ENCODE measurements around the gene DCST2.
A peak's percentile ranks its signal among the peaks of the same experiment; 100 is the strongest.

Gene DCST2

DNA sequence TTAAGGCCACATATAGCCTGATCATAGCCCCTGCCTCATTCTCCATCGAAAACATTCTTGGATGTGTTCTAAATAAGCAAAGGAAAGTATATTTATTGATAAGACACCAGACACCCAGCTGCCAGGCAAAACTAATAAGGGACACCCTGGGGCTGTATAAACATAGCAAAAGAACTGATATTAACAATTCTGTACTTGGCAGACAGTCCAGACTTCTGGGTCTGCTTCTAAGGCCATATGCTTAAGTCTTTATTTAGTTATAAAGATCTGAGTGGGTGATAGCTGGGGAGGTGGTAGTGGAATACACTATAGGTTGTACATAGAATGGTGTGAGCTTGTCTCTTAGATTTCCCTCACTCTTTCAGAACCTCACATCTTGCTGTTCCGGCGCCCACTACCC, 55.2 kb downstream of the DCST2 start:
- TF ChIP-seq FOXP2 (optimal IDR thresholded peaks at IDR 0.05; ENCODE audit: borderline replicate concordance, extremely low read depth, extremely low read length, insufficient read depth) (no peak), SIN3A (IDR thresholded peaks at IDR 0.05; ENCODE audit: borderline replicate concordance, insufficient read depth, low read length) (no peak), TAF1 (IDR thresholded peaks at IDR 0.05; ENCODE audit: borderline replicate concordance, insufficient read depth, low read length) (no peak), POLR2AphosphoS5 (IDR thresholded peaks at IDR 0.05; ENCODE audit: low read depth, low read length) (no peak)
- TF ChIP-seq, protein P1, sequence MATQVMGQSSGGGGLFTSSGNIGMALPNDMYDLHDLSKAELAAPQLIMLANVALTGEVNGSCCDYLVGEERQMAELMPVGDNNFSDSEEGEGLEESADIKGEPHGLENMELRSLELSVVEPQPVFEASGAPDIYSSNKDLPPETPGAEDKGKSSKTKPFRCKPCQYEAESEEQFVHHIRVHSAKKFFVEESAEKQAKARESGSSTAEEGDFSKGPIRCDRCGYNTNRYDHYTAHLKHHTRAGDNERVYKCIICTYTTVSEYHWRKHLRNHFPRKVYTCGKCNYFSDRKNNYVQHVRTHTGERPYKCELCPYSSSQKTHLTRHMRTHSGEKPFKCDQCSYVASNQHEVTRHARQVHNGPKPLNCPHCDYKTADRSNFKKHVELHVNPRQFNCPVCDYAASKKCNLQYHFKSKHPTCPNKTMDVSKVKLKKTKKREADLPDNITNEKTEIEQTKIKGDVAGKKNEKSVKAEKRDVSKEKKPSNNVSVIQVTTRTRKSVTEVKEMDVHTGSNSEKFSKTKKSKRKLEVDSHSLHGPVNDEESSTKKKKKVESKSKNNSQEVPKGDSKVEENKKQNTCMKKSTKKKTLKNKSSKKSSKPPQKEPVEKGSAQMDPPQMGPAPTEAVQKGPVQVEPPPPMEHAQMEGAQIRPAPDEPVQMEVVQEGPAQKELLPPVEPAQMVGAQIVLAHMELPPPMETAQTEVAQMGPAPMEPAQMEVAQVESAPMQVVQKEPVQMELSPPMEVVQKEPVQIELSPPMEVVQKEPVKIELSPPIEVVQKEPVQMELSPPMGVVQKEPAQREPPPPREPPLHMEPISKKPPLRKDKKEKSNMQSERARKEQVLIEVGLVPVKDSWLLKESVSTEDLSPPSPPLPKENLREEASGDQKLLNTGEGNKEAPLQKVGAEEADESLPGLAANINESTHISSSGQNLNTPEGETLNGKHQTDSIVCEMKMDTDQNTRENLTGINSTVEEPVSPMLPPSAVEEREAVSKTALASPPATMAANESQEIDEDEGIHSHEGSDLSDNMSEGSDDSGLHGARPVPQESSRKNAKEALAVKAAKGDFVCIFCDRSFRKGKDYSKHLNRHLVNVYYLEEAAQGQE (IDR thresholded peaks at IDR 0.05; ENCODE audit: insufficient read depth in 1 of 2, low read depth in 2 of 2, low read length in 2 of 2): no peak

- TF ChIP-seq TAF1 (IDR thresholded peaks at IDR 0.05; ENCODE audit: borderline replicate concordance, insufficient read depth, low read length): 0 out of 2 replicates have a peak, but pooled peaks have one; percentile 29
- TF ChIP-seq POLR2AphosphoS5 (IDR thresholded peaks at IDR 0.05; ENCODE audit: low read depth, low read length): peak; percentile 33; the same call in 1 of the 2 replicates
- TF ChIP-seq SIN3A (IDR thresholded peaks at IDR 0.05; ENCODE audit: borderline replicate concordance, insufficient read depth, low read length): no peak
- no peak for TF ChIP-seq FOXP2 (optimal IDR thresholded peaks at IDR 0.05; ENCODE audit: borderline replicate concordance, extremely low read depth, extremely low read length, insufficient read depth)
- TF ChIP-seq, protein P1 (IDR thresholded peaks at IDR 0.05; ENCODE audit: insufficient read depth in 1 of 2, low read depth in 2 of 2, low read length in 2 of 2): no peak
Measured at GRCh38 chr1:154975409-154976059, 58.0 kb downstream of the DCST2 start.

DNA sequence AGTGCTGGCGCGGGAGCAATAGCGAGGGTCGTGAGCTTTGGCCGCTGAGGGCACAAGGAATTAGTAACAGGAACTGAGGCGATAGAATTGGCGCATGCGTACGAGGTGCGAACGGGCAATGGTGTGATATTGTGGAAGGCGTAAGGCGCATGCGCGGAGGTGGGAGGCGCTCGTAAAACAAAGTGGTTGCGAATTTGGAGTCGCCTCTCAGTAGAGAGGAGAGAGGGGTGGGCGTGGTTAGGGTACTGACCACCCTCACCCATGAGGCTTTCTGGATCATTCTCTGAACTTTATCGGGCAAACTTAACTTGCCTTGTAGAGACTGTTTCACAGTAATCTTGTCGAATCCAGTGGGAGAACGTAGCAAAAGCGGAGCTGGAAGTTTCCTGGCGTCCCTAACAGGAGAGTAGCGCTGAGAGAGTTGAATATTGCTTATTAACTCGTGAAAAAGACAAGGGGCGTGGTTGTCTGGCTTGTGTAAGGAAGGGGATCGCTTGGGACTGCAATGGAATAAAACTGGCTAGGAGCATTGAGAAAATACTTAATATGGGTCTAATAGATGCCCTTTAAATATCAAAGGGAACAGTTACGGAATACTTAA, 58.7 kb downstream of the DCST2 start:
- TF ChIP-seq POLR2AphosphoS5 (IDR thresholded peaks at IDR 0.05; ENCODE audit: low read depth, low read length): peak; percentile 63; the same call in 1 of the 2 replicates
- TF ChIP-seq, protein P1 (IDR thresholded peaks at IDR 0.05; ENCODE audit: insufficient read depth in 1 of 2, low read depth in 2 of 2, low read length in 2 of 2): peak in 1 of 2 experiments; percentile 5; a peak in 1 of 4 replicates
- TF ChIP-seq SIN3A (IDR thresholded peaks at IDR 0.05; ENCODE audit: borderline replicate concordance, insufficient read depth, low read length): peak; percentile 69; the same call in 1 of the 2 replicates
- TF ChIP-seq TAF1 (IDR thresholded peaks at IDR 0.05; ENCODE audit: borderline replicate concordance, insufficient read depth, low read length): peak; percentile 49
- TF ChIP-seq FOXP2 (optimal IDR thresholded peaks at IDR 0.05; ENCODE audit: borderline replicate concordance, extremely low read depth, extremely low read length, insufficient read depth): no peak

DNA sequence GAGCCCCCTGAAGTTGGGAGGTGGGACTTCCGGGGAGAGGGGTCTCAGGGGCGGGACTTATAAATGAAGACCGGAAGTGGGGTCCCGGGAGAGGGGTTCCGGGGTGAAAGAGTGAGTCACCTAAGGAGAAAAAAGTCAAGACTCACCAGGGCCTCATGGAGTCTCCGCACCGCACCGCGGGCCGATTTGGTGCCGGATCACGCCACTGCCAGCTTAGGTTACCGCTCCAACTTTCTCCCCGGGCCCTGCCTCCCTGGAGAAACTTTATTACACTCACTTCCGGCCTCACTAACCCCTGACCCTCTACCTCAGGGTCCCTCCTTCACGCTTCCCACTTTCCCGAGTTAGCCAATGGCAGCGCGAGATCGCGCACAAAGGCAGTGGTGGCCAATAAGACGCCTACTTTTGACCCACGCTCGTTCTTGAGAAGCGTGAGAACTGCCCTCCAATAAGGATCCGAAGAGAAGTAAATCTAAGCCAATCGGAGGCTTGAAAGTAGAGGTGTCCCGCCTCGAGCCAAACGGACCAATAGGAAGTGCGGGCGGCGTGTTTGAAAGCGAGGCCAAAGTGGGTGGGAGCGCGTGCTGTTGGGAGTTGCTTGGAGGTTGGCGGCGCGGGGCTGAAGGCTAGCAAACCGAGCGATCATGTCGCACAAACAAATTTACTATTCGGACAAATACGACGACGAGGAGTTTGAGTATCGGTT, 59.3 kb downstream of the DCST2 start, which contains the start of gene CKS1B:
Gene CKS1B, plus strand, starts transcription at position 580 of the 706 bp plus-strand sequence. Its CDS starts 65 bp downstream, at position 645.
- TF ChIP-seq FOXP2 (optimal IDR thresholded peaks at IDR 0.05; ENCODE audit: borderline replicate concordance, extremely low read depth, extremely low read length, insufficient read depth): no peak
- 0 out of 2 replicates have a peak, but pooled peaks have one; percentile 15 for TF ChIP-seq SIN3A (IDR thresholded peaks at IDR 0.05; ENCODE audit: borderline replicate concordance, insufficient read depth, low read length)
- peak; percentile 59 for TF ChIP-seq TAF1 (IDR thresholded peaks at IDR 0.05; ENCODE audit: borderline replicate concordance, insufficient read depth, low read length)
- TF ChIP-seq, protein P1 (IDR thresholded peaks at IDR 0.05; ENCODE audit: insufficient read depth in 1 of 2, low read depth in 2 of 2, low read length in 2 of 2): peak in 1 of 2 experiments; percentile 23; a peak in 1 of 4 replicates
- TF ChIP-seq POLR2AphosphoS5 (IDR thresholded peaks at IDR 0.05; ENCODE audit: low read depth, low read length): peak; percentile 82; the same call in 1 of the 2 replicates

Measured in PFSK-1 (cell line).